Spinal cord (tissue), 10 donors: ENCODE data around the gene SLC6A19. TPM values are rescaled to one million over a fixed set of nuclear protein-coding genes. Genes with fewer than 3 reads are reported as not detected.
A peak's percentile ranks its signal among the peaks of the same experiment; 100 is the strongest.

Experiments used
- DNase-seq, 6 donors: peaks; one replicate each; pipeline versions ENCODE4 v3.0.0 to v3.0.0-alpha.2; 2013 to 2015; ENCODE audit warnings: low spot score in 6 of 6, low read depth in 4 of 6
- H3K27ac ChIP-seq: one replicate; pipeline ENCODE4 v1.5.1; 2013; ENCODE audit warnings: low read depth, low read length, control low read depth
- H3K27me3 ChIP-seq: one replicate; pipeline ENCODE4 v1.6.1; 2013; ENCODE audit warnings: low read length; ENCODE audit not compliant: control insufficient read depth, insufficient read depth
- H3K36me3 ChIP-seq: one replicate; pipeline ENCODE4 v1.6.1; 2013; ENCODE audit warnings: low read length; ENCODE audit not compliant: control insufficient read depth, insufficient read depth
- H3K4me1 ChIP-seq: one replicate; pipeline ENCODE4 v1.6.1; 2013; ENCODE audit warnings: low read length; ENCODE audit not compliant: control insufficient read depth, insufficient read depth
- H3K4me3 ChIP-seq: one replicate; pipeline ENCODE4 v1.5.1; 2013; ENCODE audit warnings: low read depth, low read length, control low read depth
- H3K9me3 ChIP-seq: one replicate; pipeline ENCODE4 v1.6.1; 2013; ENCODE audit warnings: low read length; ENCODE audit not compliant: control insufficient read depth, insufficient read depth
- WGBS: methylation state at CpG from one replicate; pipeline ENCODE4 v1.1.5; 2013; ENCODE audit warnings: missing lambda C conversion rate; ENCODE audit not compliant: insufficient coverage; 5-methylcytosine and 5-hydroxymethylcytosine counted together
- polyA plus RNA-seq, 2 donors: library from polyadenylated mRNA; unstranded; fragments of 120-200 nt; gene quantifications; one replicate each; pipeline ENCODE4 v1.2.1, GENCODE V29; 2013; ENCODE audit not compliant: insufficient read length in 2 of 2
- total RNA-seq, 2 donors: library from RNA; depleted of rRNA in 1 of 2; stranded (reverse); fragments of 120-200 nt in 1 of 2; fragments of >200 nt in 1 of 2; gene quantifications; one replicate each; pipeline versions ENCODE4 v1.2.3 to v1.2.4, GENCODE V29; 2013 to 2014
- donor health status: healthy.

The SLC6A19 gene
- total and polyA plus RNA-seq, 4 donors, result 0.06 to 0.39 (median 0.16) TPM

DNA sequence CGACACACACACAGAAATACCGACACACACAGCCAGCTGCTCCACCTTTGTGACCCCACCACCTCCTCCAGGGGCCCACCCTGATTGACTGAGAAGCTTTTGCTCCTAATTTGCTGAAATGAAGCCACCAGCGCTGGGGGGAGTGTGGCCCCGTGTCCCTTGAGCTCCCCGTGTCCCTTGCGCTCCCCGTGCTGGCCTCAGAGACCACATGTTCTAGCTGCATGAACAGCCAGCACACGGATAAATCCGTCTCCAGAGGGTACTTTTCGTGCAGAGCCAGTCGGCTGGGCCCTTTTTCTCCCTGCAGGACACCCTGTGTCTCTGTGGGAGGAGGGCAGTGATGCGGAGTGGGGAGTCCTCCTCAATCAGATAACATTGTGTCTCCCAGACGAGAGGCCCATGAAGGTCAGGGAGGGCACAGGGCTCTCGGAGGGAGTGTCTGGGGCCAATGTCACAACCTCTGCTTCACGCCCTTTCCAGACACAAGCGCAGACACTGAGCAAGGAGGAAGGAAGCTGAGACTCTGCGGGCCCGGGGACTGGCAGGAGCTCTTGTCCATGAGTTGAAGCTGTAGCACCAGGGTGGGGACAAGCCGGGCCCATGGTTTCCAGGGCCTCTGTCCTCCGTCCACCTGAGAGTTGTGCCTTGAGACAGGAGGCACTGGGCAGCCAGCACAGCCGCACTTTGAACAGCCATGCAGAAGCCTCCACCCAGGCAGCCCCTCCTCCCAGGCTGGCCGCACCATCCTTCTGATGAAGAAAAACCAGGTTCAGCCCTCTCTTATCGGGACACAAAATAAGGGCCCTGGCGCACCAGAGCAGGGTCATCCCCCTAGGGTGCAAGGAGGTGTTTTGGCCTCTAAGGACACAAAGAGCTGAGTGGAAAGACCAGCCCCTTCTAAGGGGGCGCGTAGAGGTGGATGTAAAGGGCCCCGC, 36.4 kb upstream of the SLC6A19 start:
- 80% methylated on average over 23 of the region's 27 CpGs for WGBS
- DNase-seq, result no peak
- H3K36me3 ChIP-seq, result no peaks in the 10 kb centered on the region
- no peak overlapping the region for H3K4me3 ChIP-seq
- H3K9me3 ChIP-seq, result no peaks in the 10 kb centered on the region
- peaks cover 31% of the 10 kb centered on the region for H3K4me1 ChIP-seq
- H3K27ac ChIP-seq, result no peak overlapping the region
- no peaks in the 10 kb centered on the region for H3K27me3 ChIP-seq

DNA sequence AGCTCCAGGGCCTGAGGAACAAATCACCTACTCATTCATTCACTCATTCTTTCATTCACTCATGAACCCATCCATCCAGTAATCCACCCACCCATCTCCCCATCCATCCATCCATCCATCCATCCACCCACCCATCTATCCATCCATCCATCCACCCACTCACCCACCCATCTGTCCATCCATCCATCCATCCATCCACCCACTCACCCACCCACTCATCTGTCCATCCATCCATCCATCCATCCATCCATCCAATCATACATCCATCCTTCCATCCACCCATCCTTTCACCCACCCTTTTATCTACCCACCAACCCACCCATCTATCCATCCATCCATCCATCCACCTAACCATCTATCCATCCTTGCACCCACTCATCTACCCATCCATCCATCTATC, 35.5 kb upstream of the SLC6A19 start:
- no peaks in the 10 kb centered on the region for H3K36me3 ChIP-seq
- no peak overlapping the region for H3K27ac ChIP-seq
- H3K9me3 ChIP-seq, result no peaks in the 10 kb centered on the region
- H3K4me1 ChIP-seq, result peaks cover 28% of the 10 kb centered on the region
- DNase-seq, result no peak
- no peaks in the 10 kb centered on the region for H3K27me3 ChIP-seq
- H3K4me3 ChIP-seq, result no peak overlapping the region

DNA sequence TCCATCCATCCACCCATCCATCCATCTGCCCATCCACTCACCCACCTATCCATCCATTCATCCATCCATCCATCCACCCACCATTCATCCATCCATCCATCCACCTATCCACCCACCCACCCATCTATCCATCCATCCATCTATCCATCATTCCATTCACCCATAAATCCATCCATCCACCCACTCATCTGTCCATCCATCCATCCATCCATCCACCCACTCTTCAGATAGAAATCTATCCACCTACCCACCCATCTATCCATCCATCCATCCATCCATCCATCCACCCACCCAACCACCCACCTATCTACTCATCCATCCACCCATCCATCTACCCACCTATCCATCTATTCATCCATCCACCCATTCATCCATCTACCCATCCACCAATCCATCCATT, 35.0 kb upstream of the SLC6A19 start:
- H3K27me3 ChIP-seq, result no peaks in the 10 kb centered on the region
- H3K27ac ChIP-seq, result no peak overlapping the region
- no peaks in the 10 kb centered on the region for H3K36me3 ChIP-seq
- H3K4me1 ChIP-seq, result peaks cover 26% of the 10 kb centered on the region
- no peaks in the 10 kb centered on the region for H3K9me3 ChIP-seq
- no peak overlapping the region for H3K4me3 ChIP-seq
- DNase-seq, result no peak

DNA sequence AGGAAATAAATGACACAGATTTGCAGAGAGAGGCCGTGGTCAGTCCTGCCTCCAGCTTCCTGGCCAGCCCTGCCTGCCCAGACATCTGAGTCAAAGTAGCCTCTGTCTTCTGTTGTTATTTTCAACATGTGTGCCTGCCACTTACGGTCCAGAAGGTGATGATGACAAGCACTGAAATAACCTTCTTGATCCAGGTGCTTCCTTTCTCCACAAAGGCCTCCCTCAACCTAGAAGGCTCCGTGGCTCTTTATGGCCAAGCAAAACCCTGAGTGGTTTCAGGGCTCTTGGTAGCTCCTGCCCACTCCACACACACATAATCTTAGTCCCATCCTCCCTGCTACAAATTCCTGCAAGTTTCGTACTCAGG, 34.1 kb upstream of the SLC6A19 start:
- Histone ChIP-seq H3K4me3 (no peak overlapping the region), H3K36me3 (no peaks in the 10 kb centered on the region), H3K27me3 (no peaks in the 10 kb centered on the region), H3K9me3 (no peaks in the 10 kb centered on the region), H3K4me1 (peaks cover 16% of the 10 kb centered on the region), H3K27ac (no peak overlapping the region)
- 66% methylated on average over 4 of the region's 4 CpGs for WGBS
- no peak for DNase-seq

DNA sequence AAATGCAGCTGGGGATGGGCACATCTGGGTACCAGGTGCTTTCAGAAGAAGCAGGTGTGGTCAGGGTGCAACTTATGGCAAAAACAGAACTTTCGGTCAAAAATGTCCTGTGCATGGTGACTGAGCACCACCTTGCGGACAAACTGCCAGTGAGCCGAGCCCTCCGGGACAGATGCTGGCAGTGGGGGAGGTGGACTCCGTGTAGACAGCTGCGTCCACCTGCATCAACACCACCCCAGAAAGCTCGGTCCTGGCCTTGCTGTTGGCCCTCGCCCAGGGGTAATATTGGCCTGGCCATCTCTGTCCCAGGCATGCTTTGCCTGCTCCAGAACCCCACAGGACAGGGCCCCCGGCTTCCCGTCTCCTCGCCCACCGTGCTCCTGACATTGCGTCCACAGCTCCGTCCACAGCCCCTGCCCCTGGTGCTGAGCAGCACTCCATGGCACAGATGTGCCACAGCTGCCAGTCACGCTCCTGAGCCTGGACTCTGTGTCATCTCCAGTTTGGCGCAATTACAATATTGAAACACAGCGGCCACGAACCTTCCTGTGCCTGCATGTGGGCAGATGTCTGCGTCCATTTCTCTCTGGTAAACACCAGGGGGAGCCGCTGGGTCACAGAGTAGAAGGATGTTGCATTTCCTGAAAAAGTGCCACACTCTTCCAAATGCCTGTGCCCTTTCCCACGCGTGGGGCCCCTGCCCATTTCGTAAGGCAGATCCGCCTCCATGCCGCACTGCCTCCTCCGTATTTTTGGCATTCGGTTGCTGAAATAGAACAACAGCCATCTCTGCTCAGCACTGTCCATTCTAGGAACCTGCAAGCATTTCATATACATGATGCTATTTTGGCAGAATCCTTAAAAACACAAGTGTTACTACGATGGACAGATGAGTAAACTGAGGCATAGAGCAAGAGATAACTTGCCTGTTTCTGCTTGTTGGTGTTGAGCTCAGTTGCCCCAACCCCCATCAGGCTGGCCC, 33.4 kb upstream of the SLC6A19 start:
- Histone ChIP-seq H3K4me1 (peaks cover 9% of the 10 kb centered on the region), H3K4me3 (peak overlapping the region; percentile 26), H3K27me3 (no peaks in the 10 kb centered on the region), H3K36me3 (no peaks in the 10 kb centered on the region), H3K27ac (no peak overlapping the region), H3K9me3 (no peaks in the 10 kb centered on the region)
- DNase-seq, result peak in 5 of 6 donors; percentile 48 to 92 (median 66)
- 25% methylated on average over 22 of the region's 28 CpGs for WGBS

DNA sequence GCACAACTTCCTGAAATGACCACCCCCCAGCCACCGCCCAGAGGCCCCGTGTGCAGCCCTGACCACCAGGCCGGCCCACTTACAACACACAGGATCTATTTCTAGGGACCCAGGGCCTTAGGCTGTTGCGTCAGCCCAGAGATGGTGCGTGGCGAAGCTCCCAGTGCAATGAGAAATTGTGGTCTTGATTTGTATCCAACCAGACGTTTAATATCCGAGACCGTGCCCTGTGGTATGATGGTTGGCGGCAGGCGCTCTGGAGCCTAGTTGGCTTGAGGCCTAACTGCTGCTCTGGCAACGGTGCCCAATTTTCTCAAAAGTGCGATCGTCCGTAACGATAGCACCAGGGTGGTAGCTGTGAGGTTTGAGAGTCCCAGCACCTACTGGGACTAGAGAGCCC, 32.6 kb upstream of the SLC6A19 start:
- H3K36me3 ChIP-seq, result no peaks in the 10 kb centered on the region
- WGBS, result 64% methylated on average over 14 of the region's 16 CpGs
- DNase-seq, result peak in 1 of 6 donors; percentile 48

DNA sequence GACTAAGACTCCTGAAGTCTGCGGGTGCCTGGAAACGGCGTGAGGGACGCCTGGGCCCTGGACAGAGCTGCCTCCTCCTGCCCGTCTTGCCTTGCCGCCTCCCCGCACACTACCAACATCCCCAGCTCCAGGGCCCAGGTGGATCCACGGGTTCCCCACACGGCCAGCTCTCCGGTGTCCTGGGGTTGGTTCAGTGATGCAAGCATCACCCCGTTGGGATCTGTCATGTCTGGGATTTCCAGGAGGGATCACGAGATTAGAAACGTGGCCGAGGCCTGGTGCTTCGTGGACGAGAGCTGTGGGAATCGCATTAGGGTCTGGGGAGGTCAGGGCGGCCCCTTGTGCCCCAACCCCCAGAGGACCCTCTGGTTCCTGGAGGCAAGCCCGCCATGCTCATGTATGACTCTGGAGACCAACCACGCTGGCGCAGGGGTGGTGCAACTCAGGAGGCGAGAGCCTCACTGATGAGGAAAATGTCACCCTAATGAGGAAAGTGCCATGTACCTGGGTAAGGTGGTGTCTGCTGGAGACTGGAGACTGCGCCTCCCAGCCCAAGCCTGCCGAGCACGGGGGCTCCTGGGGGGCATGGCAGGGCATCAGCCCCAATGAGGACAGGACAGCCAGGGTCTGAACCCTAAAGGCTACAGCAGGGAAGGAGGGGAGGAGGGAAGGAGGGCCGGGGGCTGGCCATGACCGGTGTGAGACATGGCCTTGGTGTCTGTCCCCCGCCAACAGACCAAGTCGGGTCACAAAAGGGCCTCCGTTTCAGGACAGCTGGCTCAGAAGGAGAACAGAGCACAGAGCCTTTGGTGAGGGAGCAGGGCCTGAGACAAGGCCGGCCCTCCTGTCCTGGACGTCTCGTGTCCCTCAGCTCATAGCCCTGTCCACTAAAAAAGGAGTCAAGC, 31.9 kb upstream of the SLC6A19 start:
- Histone ChIP-seq H3K4me3 (no peak overlapping the region), H3K9me3 (no peaks in the 10 kb centered on the region), H3K4me1 (peaks cover 7% of the 10 kb centered on the region), H3K36me3 (no peaks in the 10 kb centered on the region), H3K27ac (no peak overlapping the region), H3K27me3 (no peaks in the 10 kb centered on the region)
- no peak for DNase-seq
- WGBS, result 91% methylated on average over 33 of the region's 33 CpGs

More for the DNA sequence above, 32.6 kb upstream of the SLC6A19 start:
- H3K9me3 ChIP-seq, result no peaks in the 10 kb centered on the region
- no peak overlapping the region for H3K27ac ChIP-seq
- peaks cover 7% of the 10 kb centered on the region for H3K4me1 ChIP-seq
- H3K4me3 ChIP-seq, result no peak overlapping the region
- H3K27me3 ChIP-seq, result no peaks in the 10 kb centered on the region

DNA sequence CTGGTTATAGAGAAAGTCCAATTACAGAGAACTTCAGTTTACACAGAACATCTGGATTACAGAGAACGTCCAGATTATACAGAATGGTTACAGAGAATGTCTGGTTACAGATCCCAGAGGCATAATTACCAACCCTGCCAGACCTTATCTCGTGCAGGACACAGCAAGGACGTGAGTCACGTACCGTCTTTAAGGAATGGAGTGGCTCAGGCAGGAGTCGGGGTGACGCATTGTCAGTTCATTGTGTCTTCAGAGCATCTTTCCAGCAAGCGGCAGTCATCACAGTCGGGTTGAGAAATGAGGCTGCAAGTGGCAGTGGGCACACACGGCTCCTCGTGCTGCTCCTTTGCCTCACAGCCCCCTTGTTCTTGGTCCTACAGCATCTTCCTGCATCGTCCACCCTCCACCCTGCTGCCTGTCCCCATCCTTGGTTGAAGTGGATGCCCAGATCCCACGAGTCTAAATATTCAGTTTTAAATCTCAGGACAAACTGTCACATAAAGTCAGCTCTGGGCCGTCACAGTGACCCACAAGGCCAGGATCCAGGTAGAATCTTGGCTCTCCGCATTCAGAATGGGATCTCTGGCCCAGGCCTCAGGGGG, 30.0 kb upstream of the SLC6A19 start:
- Histone ChIP-seq H3K27ac (no peak overlapping the region), H3K36me3 (no peaks in the 10 kb centered on the region)
- WGBS, result 78% methylated on average over 14 of the region's 15 CpGs

More for the DNA sequence above, 30.0 kb upstream of the SLC6A19 start:
- Histone ChIP-seq H3K9me3 (no peaks in the 10 kb centered on the region), H3K27me3 (no peaks in the 10 kb centered on the region), H3K4me1 (peaks cover 7% of the 10 kb centered on the region), H3K4me3 (no peak overlapping the region)
- no peak for DNase-seq
